H1 (cell line): Measurements from ENCODE around the gene CCDC183. TPM values are rescaled to one million over a fixed set of nuclear protein-coding genes. Genes with fewer than 3 reads are reported as not detected.

Experiments used
- CTCF ChIA-PET: fragments of 300-600 bp; sonication (Branson Sonifier 250); formaldehyde crosslinking; loops from one replicate; lab custom pipeline; 2021; ENCODE audit not compliant: partially characterized antibody; lab: Charles Lee
- POLR2A ChIA-PET: fragments of 300-600 bp; sonication (Branson Sonifier 250); formaldehyde crosslinking; loops from one replicate; lab custom pipeline; 2021; ENCODE audit warnings: inconsistent platforms; ENCODE audit not compliant: partially characterized antibody; lab: Charles Lee
- DNase-seq, 2 experiments: peaks; one replicate each; pipeline versions ENCODE4 v3.0.0 to v3.0.0-alpha.2; 2010 to 2022; ENCODE audit warnings: low spot score in 2 of 2, low read depth in 1 of 2, mixed read lengths in 1 of 2
- FAIRE-seq: peaks from 2 replicates; lab custom pipeline; 2011; peaks lifted over from hg19 to GRCh38; lab: Jason Lieb, UNC
- H2AFZ ChIP-seq: 2 replicates; pipeline ENCODE4 v1.8.1; 2012; ENCODE audit warnings: low read length, inconsistent platforms
- H2AK5ac ChIP-seq: 2 replicates; pipeline ENCODE4 v1.6.1; 2013; ENCODE audit warnings: low read depth, low read length
- H2BK120ac ChIP-seq: replicated peaks from 2 replicates; pipeline ENCODE3; 2013; ENCODE audit warnings: low read depth, low read length, inconsistent platforms
- H2BK12ac ChIP-seq: 2 replicates; pipeline ENCODE4 v1.6.1; 2013; ENCODE audit warnings: low read depth, low read length
- H2BK15ac ChIP-seq: 2 replicates; pipeline ENCODE4 v1.6.1; 2013; ENCODE audit warnings: low read length
- H2BK20ac ChIP-seq: 2 replicates; pipeline ENCODE4 v1.6.1; 2013; ENCODE audit warnings: low read length
- H2BK5ac ChIP-seq: 2 replicates; pipeline ENCODE4 v1.6.1; 2013; ENCODE audit warnings: low read depth, low read length
- H3K14ac ChIP-seq: 2 replicates; pipeline ENCODE4 v1.6.1; 2013; ENCODE audit warnings: inconsistent platforms; ENCODE audit not compliant: insufficient read length
- H3K18ac ChIP-seq: 2 replicates; pipeline ENCODE4 v1.6.1; 2013; ENCODE audit warnings: low read length; ENCODE audit errors: extremely low read depth
- H3K23ac ChIP-seq: 2 replicates; pipeline ENCODE4 v1.6.1; 2013; ENCODE audit warnings: inconsistent platforms; ENCODE audit not compliant: insufficient read length
- H3K23me2 ChIP-seq: 2 replicates; pipeline ENCODE4 v1.6.1; 2013; ENCODE audit warnings: low read depth, low read length
- H3K27ac ChIP-seq: 2 replicates; pipeline ENCODE4 v1.6.1; 2011; ENCODE audit warnings: low read depth, low read length, inconsistent platforms
- H3K27me3 ChIP-seq, 4 experiments: replicated peaks in 1 of 4; 1 replicate in 1 of 4; 2 replicates in 3 of 4; pipeline versions ENCODE4 v1.6.1 to v1.8.1; 2011 to 2013; ENCODE audit warnings: low read length in 3 of 4, mild to moderate bottlenecking in 3 of 4, inconsistent platforms in 2 of 4, mixed read lengths in 2 of 4, moderate library complexity in 1 of 4; ENCODE audit not compliant: control insufficient read depth in 3 of 4, insufficient read depth in 3 of 4; ENCODE audit errors: extremely low read depth in 1 of 4
- H3K36me3 ChIP-seq, 4 experiments: 2 replicates each; pipeline versions ENCODE4 v1.6.1 to v1.8.1; 2011 to 2013; ENCODE audit warnings: mild to moderate bottlenecking in 4 of 4, low read length in 3 of 4, moderate library complexity in 2 of 4, control low read depth in 1 of 4, inconsistent platforms in 1 of 4; ENCODE audit not compliant: insufficient read depth in 4 of 4, control insufficient read depth in 2 of 4
- H3K4ac ChIP-seq: replicated peaks from 2 replicates; pipeline ENCODE3; 2013; ENCODE audit warnings: low read length, low read depth, mixed read lengths, inconsistent platforms; ENCODE audit not compliant: insufficient read length
- H3K4me1 ChIP-seq, 4 experiments: replicated peaks in 1 of 4; 1 replicate in 1 of 4; 2 replicates in 3 of 4; pipeline versions ENCODE4 v1.6.1 to v1.8.1; 2011 to 2013; ENCODE audit warnings: low read length in 3 of 4, inconsistent platforms in 2 of 4, mixed read lengths in 1 of 4; ENCODE audit not compliant: insufficient read depth in 4 of 4, control insufficient read depth in 3 of 4
- H3K4me2 ChIP-seq, 2 experiments: 2 replicates each; pipeline versions ENCODE4 v1.6.1 to v1.8.1; 2011 to 2013; ENCODE audit warnings: low read depth in 2 of 2, low read length in 2 of 2, control low read depth in 1 of 2, inconsistent platforms in 1 of 2, mild to moderate bottlenecking in 1 of 2; ENCODE audit not compliant: insufficient read depth in 1 of 2
- H3K4me3 ChIP-seq, 4 experiments: fragments of 200-600, 300-600 bp in 1 of 4; sonication (generic), shearing (Covaris generic), sonication (Bioruptor Twin) in 1 of 4; 2 replicates each; pipeline versions ENCODE4 v1.5.1 to v1.8.1; 2011 to 2016; ENCODE audit warnings: low read length in 4 of 4, low read depth in 3 of 4, control low read depth in 2 of 4, inconsistent platforms in 2 of 4, mild to moderate bottlenecking in 2 of 4, mixed read lengths in 1 of 4, moderate library complexity in 1 of 4; ENCODE audit not compliant: insufficient read depth in 2 of 4; ENCODE audit errors: extremely low read depth in 1 of 4
- H3K56ac ChIP-seq: replicated peaks from 2 replicates; pipeline ENCODE3; 2013; ENCODE audit warnings: low read depth, mild to moderate bottlenecking, mixed read lengths, low read length, inconsistent platforms; ENCODE audit not compliant: insufficient read length
- H3K79me1 ChIP-seq: 2 replicates; pipeline ENCODE4 v1.6.1; 2013; ENCODE audit warnings: low read depth, low read length, control low read depth
- H3K79me2 ChIP-seq, 2 experiments: 2 replicates each; pipeline versions ENCODE4 v1.6.1 to v1.8.1; 2012 to 2013; ENCODE audit warnings: low read length in 2 of 2, mild to moderate bottlenecking in 2 of 2, inconsistent platforms in 1 of 2; ENCODE audit not compliant: insufficient read depth in 2 of 2, control insufficient read depth in 1 of 2
- H3K9ac ChIP-seq, 4 experiments: replicated peaks in 1 of 4; 1 replicate in 1 of 4; 2 replicates in 3 of 4; pipeline versions ENCODE4 v1.6.1 to v1.8.1; 2011 to 2013; ENCODE audit warnings: low read depth in 3 of 4, low read length in 3 of 4, control low read depth in 2 of 4, mild to moderate bottlenecking in 2 of 4, moderate library complexity in 2 of 4, inconsistent platforms in 1 of 4; ENCODE audit errors: extremely low read depth in 1 of 4
- H3K9me3 ChIP-seq, 2 experiments: 2 replicates each; pipeline versions ENCODE4 v1.6.1 to v1.8.1; 2012 to 2013; ENCODE audit warnings: mild to moderate bottlenecking in 2 of 2, moderate library complexity in 2 of 2, control low read depth in 1 of 2, inconsistent platforms in 1 of 2, low read depth in 1 of 2, low read length in 1 of 2, mixed read lengths in 1 of 2; ENCODE audit not compliant: insufficient read depth in 2 of 2
- H4K20me1 ChIP-seq, 2 experiments: replicated peaks in 1 of 2; 2 replicates each; pipeline versions ENCODE3 to v1.8.1; 2011 to 2013; ENCODE audit warnings: inconsistent platforms in 2 of 2, low read length in 2 of 2, mild to moderate bottlenecking in 1 of 2; ENCODE audit not compliant: insufficient read depth in 2 of 2, control insufficient read depth in 1 of 2
- H4K5ac ChIP-seq: 2 replicates; pipeline ENCODE4 v1.6.1; 2013; ENCODE audit warnings: low read length, low read depth, mixed read lengths, inconsistent platforms; ENCODE audit not compliant: insufficient read length
- H4K8ac ChIP-seq: 2 replicates; pipeline ENCODE4 v1.8.0; 2013; ENCODE audit warnings: mild to moderate bottlenecking, moderate library complexity, low read length, inconsistent platforms; ENCODE audit not compliant: insufficient read depth; ENCODE audit errors: extremely low read depth
- H4K91ac ChIP-seq: replicated peaks from 2 replicates; pipeline ENCODE3; 2013; ENCODE audit warnings: low read length, mixed read lengths, inconsistent platforms; ENCODE audit not compliant: insufficient read length
- CHD1 ChIP-seq: IDR thresholded peaks from 2 replicates; pipeline ENCODE4 v1.6.1; 2012; ENCODE audit warnings: low read depth, low read length, improper control_type of control experiment
- CREB1 ChIP-seq: IDR thresholded peaks from 2 replicates; pipeline ENCODE4 v1.6.1; 2012; ENCODE audit warnings: inconsistent platforms
- CTCF ChIP-seq, 3 experiments: IDR thresholded peaks; 1 replicate in 2 of 3; 2 replicates in 1 of 3; pipeline versions ENCODE4 v1.5.1 to v1.6.1; 2011; ENCODE audit warnings: low read length in 3 of 3, mild to moderate bottlenecking in 3 of 3, inconsistent platforms in 2 of 3, low read depth in 1 of 3, moderate library complexity in 1 of 3; ENCODE audit not compliant: insufficient read depth in 1 of 3; ENCODE audit errors: control extremely low read depth in 1 of 3
- EGR1 ChIP-seq: IDR thresholded peaks from 2 replicates; pipeline ENCODE4 v1.6.1; 2011; ENCODE audit warnings: low read depth, low read length, borderline replicate concordance
- EZH2 ChIP-seq: fragments of 200-600 bp; sonication (generic); IDR thresholded peaks from 2 replicates; pipeline ENCODE4 v1.7.1; 2012; ENCODE audit warnings: low read depth, mild to moderate bottlenecking, moderate library complexity, low read length, inconsistent platforms; ENCODE audit not compliant: severe bottlenecking
- GTF2F1 ChIP-seq: IDR thresholded peaks from 2 replicates; pipeline ENCODE4 v1.6.1; 2012; ENCODE audit warnings: low read depth, low read length, improper control_type of control experiment, borderline replicate concordance
- NANOG ChIP-seq: IDR thresholded peaks from 2 replicates; pipeline ENCODE4 v1.6.1; 2011; ENCODE audit warnings: low read length, low read depth, mild to moderate bottlenecking, inconsistent platforms; ENCODE audit not compliant: insufficient read depth, poor library complexity, severe bottlenecking
- SIRT6 ChIP-seq: IDR thresholded peaks from one replicate; pipeline ENCODE4 v1.7.1; 2012; ENCODE audit warnings: low read length, inconsistent platforms
- SP4 ChIP-seq: IDR thresholded peaks from 2 replicates; pipeline ENCODE4 v1.6.1; 2012; ENCODE audit warnings: low read length, inconsistent platforms
- SUZ12 ChIP-seq: fragments of 200-600 bp; sonication (generic); IDR thresholded peaks from 2 replicates; pipeline ENCODE4 v1.6.1; 2012; ENCODE audit warnings: mild to moderate bottlenecking, inconsistent platforms, low read length, moderate library complexity, mixed read lengths
- TAF7 ChIP-seq: optimal IDR thresholded peaks from 2 replicates; pipeline ENCODE3; 2011; ENCODE audit warnings: low read depth, mild to moderate bottlenecking, inconsistent platforms, low read length, moderate library complexity, borderline replicate concordance
- TBP ChIP-seq: IDR thresholded peaks from 2 replicates; pipeline ENCODE4 v1.6.1; 2011; ENCODE audit warnings: low read depth, low read length, improper control_type of control experiment
- WGBS, 2 experiments: shearing (Covaris generic) in 1 of 2; methylation state at CpG; one replicate each; pipeline versions ENCODE4 v1.1.6 to v1.1.7; 2013 to 2015; ENCODE audit warnings: low lambda C conversion rate in 2 of 2, mixed read lengths in 2 of 2, inconsistent platforms in 1 of 2, low coverage in 1 of 2, missing lambda C conversion rate in 1 of 2; ENCODE audit not compliant: insufficient replicate concordance in 2 of 2, insufficient coverage in 1 of 2, insufficient read length in 1 of 2; ENCODE audit errors: extremely low coverage in 1 of 2, missing lambda C conversion rate in 1 of 2; 5-methylcytosine and 5-hydroxymethylcytosine counted together
- polyA plus RNA-seq, 7 experiments: library from polyadenylated mRNA; depleted of rRNA in 3 of 7; stranded (reverse) in 5 of 7; unstranded in 2 of 7; fragments of >200 nt in 5 of 7; fragments of 200-250 nt in 2 of 7; gene quantifications; 1 replicate in 5 of 7; 2 replicates in 1 of 7; 4 replicates in 1 of 7; pipeline versions ENCODE4 v1.2.1 to v1.2.3, GENCODE V29; 2011 to 2013; ENCODE audit warnings: missing spikeins in 2 of 7, mixed read lengths in 2 of 7
- total RNA-seq: library from RNA; stranded (reverse); fragmentation: NEBNext Ultra II Directional; extraction: Animal tissue kit (Norgen Biotek cat#: 25700); gene quantifications from 2 replicates; pipeline ENCODE4 v1.2.1, GENCODE V29; 2021

CCDC183 gene
- total and polyA plus RNA-seq, 2 of the 8 experiments (the other 6 are each of a cell fraction or from before 2014, with no cell fraction given), result 0.51 to 1.6 TPM

DNA sequence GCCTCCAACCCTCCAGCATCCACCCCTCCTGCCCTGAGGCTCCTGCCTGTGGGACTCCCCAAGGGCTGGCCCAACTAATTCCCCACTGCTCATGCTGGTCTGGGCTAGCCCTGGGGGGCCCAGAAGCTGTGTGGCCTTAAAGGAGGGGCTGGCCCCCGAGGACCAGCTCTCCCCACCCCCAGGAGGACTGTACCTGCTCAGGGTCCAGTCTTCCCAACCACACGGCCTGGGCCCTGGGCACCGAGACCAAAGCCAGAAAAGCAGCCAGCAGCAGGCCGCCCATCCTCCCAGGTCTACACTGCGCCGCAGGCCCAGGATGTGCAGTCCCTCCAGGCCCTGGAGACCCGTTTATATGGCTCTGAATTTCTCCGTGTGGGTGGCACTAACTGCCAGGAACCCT, 47.9 kb upstream of the CCDC183 start, which contains the start of gene LCN6:
Gene LCN6, minus strand, starts transcription at position 325 of the 400 bp plus-strand sequence. Its CDS starts 42 bp downstream, at position 283.
- no peaks in the 10 kb centered on the region for H3K79me1 ChIP-seq
- DNase-seq, result no peak
- no peaks in the 10 kb centered on the region for H3K36me3 ChIP-seq
- H4K91ac ChIP-seq, result peak within 1 kb of the TSS; percentile 54
- no peak within 1 kb of the TSS for H3K4ac ChIP-seq
- H3K14ac ChIP-seq, result no peak within 1 kb of the TSS
- no peak within 1 kb of the TSS for H2AK5ac ChIP-seq
- no peak within 1 kb of the TSS for H3K9ac ChIP-seq
- no peaks in the 10 kb centered on the region for H4K20me1 ChIP-seq
- H3K23me2 ChIP-seq, result no peaks in the 10 kb centered on the region; the same call in 1 of the 2 replicates
- H3K23ac ChIP-seq, result no peak within 1 kb of the TSS
- no peak within 1 kb of the TSS for H4K5ac ChIP-seq
- no peak within 1 kb of the TSS for H3K18ac ChIP-seq
- no peak within 1 kb of the TSS for H3K56ac ChIP-seq
- H2AFZ ChIP-seq, result no peak within 1 kb of the TSS
- 0 out of 2 replicates have a peak within 1 kb of the TSS, but pooled peaks have one; percentile 17 for H2BK12ac ChIP-seq
- WGBS, 2 experiments, result 85% methylated on average over 8 of the region's 8 CpGs; no CpG with 5 or more reads in 1 of the 2 experiments
- 0 out of 2 replicates have a peak within 1 kb of the TSS, but pooled peaks have one; percentile 3 for H4K8ac ChIP-seq
- no peaks in the 10 kb centered on the region for H3K79me2 ChIP-seq
- no peak within 1 kb of the TSS for H2BK20ac ChIP-seq
- H3K4me3 ChIP-seq, result no peak within 1 kb of the TSS
- no peak within 1 kb of the TSS; the same call in 1 of the 2 replicates for H2BK15ac ChIP-seq
- H2BK120ac ChIP-seq, result no peak within 1 kb of the TSS
- H2BK5ac ChIP-seq, result no peak within 1 kb of the TSS
- H3K27me3 ChIP-seq, result no peaks in the 10 kb centered on the region
- no peak for FAIRE-seq
- ChIA-PET POLR2A (interaction anchor here (11.7 kb wide), 1 partner anchor 18 kb away, joined by 137 read pairs; no protein-coding TSS in a partner anchor), CTCF (interaction anchor here (1.7 to 2.7 kb wide), 3 partner anchors 10 to 77 kb away, joined by 4 to 9 read pairs (median 5); partner anchors contain the start of gene LCN8)
- peaks cover 3 to 6% of the 10 kb centered on the region in 2 experiments; a peak in 1 of 4 replicates for H3K9me3 ChIP-seq
- H3K4me2 ChIP-seq, result no peak within 1 kb of the TSS
- peaks cover 0 to 3% (median under 1%) of the 10 kb centered on the region in 4 experiments; a peak in 2 of 7 replicates for H3K4me1 ChIP-seq
- no peak within 1 kb of the TSS for H3K27ac ChIP-seq
- TF ChIP-seq SP4, result no peak
- TF ChIP-seq SUZ12, result no peak
- TF ChIP-seq SIRT6, result no peak
- no peak for TF ChIP-seq EZH2
- no peak for TF ChIP-seq CREB1
- TF ChIP-seq EGR1, result no peak
- TF ChIP-seq NANOG, result no peak
- no peak for TF ChIP-seq CHD1
- no peak for TF ChIP-seq CTCF (IDR thresholded peaks at IDR 0.05; ENCODE audit: control extremely low read depth in 1 of 3, insufficient read depth in 1 of 3, low read depth in 1 of 3, low read length in 3 of 3)
- TF ChIP-seq TAF7, result no peak
- TF ChIP-seq TBP, result no peak
- TF ChIP-seq GTF2F1, result no peak
